ENCODE measurements around the gene KRT6A. TPM values are rescaled to one million over a fixed set of nuclear protein-coding genes. Genes with fewer than 3 reads are reported as not detected.

The KRT6A gene
- total RNA-seq, 1 donor from 2014 or later = not detected

- Mint-ChIP-seq H3K27ac (no peak overlapping the region), H3K4me1 (ENCODE audit: low read depth) (no peaks in the 10 kb centered on the region), H3K4me3 (no peak overlapping the region), H3K36me3 (ENCODE audit: low read depth) (no peaks in the 10 kb centered on the region), H3K9me3 (no peaks in the 10 kb centered on the region), H3K27me3 (ENCODE audit: insufficient read depth) (peaks cover 15% of the 10 kb centered on the region)
- no peak for DNase-seq (ENCODE audit: low spot score)
- intact Hi-C loops (cut with micrococcal nuclease) = no loop called here
Measured at GRCh38 chr12:52439845-52440244, 53.2 kb downstream of the KRT6A start.

- H3K4me1 Mint-ChIP-seq (ENCODE audit: low read depth) = no peaks in the 10 kb centered on the region
- H3K27ac Mint-ChIP-seq = no peak overlapping the region
- no peaks in the 10 kb centered on the region for H3K9me3 Mint-ChIP-seq
- intact Hi-C loops (cut with micrococcal nuclease) = no loop called here
- DNase-seq (ENCODE audit: low spot score) = no peak
- H3K27me3 Mint-ChIP-seq (ENCODE audit: insufficient read depth) = peaks cover 15% of the 10 kb centered on the region
- H3K4me3 Mint-ChIP-seq = no peak overlapping the region
- no peaks in the 10 kb centered on the region for H3K36me3 Mint-ChIP-seq (ENCODE audit: low read depth)
Measured at GRCh38 chr12:52439420-52439819, 53.6 kb downstream of the KRT6A start.

GRCh38 chr12:52438305-52439301 is 54.5 kb downstream of the KRT6A start:
- no peak for DNase-seq (ENCODE audit: low spot score)
- H3K4me3 Mint-ChIP-seq = no peak overlapping the region
- H3K36me3 Mint-ChIP-seq (ENCODE audit: low read depth) = no peaks in the 10 kb centered on the region
- no peaks in the 10 kb centered on the region for H3K4me1 Mint-ChIP-seq (ENCODE audit: low read depth)
- intact Hi-C loops (cut with micrococcal nuclease) = no loop called here
- no peak overlapping the region for H3K27ac Mint-ChIP-seq
- peaks cover 14% of the 10 kb centered on the region for H3K27me3 Mint-ChIP-seq (ENCODE audit: insufficient read depth)
- no peaks in the 10 kb centered on the region for H3K9me3 Mint-ChIP-seq

- Mint-ChIP-seq H3K27me3 (ENCODE audit: insufficient read depth) (peaks cover 8% of the 10 kb centered on the region), H3K4me1 (ENCODE audit: low read depth) (no peaks in the 10 kb centered on the region), H3K27ac (no peak overlapping the region), H3K36me3 (ENCODE audit: low read depth) (no peaks in the 10 kb centered on the region), H3K4me3 (no peak overlapping the region), H3K9me3 (no peaks in the 10 kb centered on the region)
- no peak for DNase-seq (ENCODE audit: low spot score)
- intact Hi-C loops (cut with micrococcal nuclease) = no loop called here
Measured at GRCh38 chr12:52437508-52437907, 55.5 kb downstream of the KRT6A start.

Other genes starting within 250 kb of the KRT6A start
- gene KRT86, start 218.6 kb downstream of the KRT6A start, total RNA-seq = 0.73 and 0.93 TPM in 2 replicates
- not detected in 2 replicates for gene KRT81, start 201.7 kb downstream of the KRT6A start, total RNA-seq
- not detected in 2 replicates for gene KRT83, start 171.9 kb downstream of the KRT6A start, total RNA-seq
- not detected in 2 replicates for gene KRT85, start 125.8 kb downstream of the KRT6A start, total RNA-seq
- not detected in 2 replicates for gene KRT84, start 107.6 kb downstream of the KRT6A start, total RNA-seq
- gene KRT82, start 86.9 kb downstream of the KRT6A start, total RNA-seq = not detected in 2 replicates
- gene KRT75, start 58.9 kb downstream of the KRT6A start, total RNA-seq = not detected in 2 replicates
- gene KRT6B, start 41.1 kb downstream of the KRT6A start, total RNA-seq = not detected in 2 replicates
- gene KRT6C, start 19.5 kb downstream of the KRT6A start, total RNA-seq = not detected in 2 replicates
- not detected in 2 replicates for gene KRT5, start 27.1 kb upstream of the KRT6A start, total RNA-seq
- gene KRT71, start 59.9 kb upstream of the KRT6A start, total RNA-seq = not detected in 2 replicates
- gene KRT74, start 80.6 kb upstream of the KRT6A start, total RNA-seq = not detected in 2 replicates
- gene KRT72, start 108.2 kb upstream of the KRT6A start, total RNA-seq = not detected in 2 replicates
- gene KRT73, start 125.3 kb upstream of the KRT6A start, total RNA-seq = not detected in 2 replicates
- not detected in 2 replicates for gene KRT2, start 159.0 kb upstream of the KRT6A start, total RNA-seq
- gene KRT1, start 187.2 kb upstream of the KRT6A start, total RNA-seq = not detected in 2 replicates
- gene KRT77, start 210.3 kb upstream of the KRT6A start, total RNA-seq = not detected in 2 replicates